ENCODE data around the gene SYT14. TPM values are rescaled to one million over a fixed set of nuclear protein-coding genes. Genes with fewer than 3 reads are reported as not detected.

Gene SYT14
- total RNA-seq = 0.65 and 1.8 TPM in 2 replicates

DNA sequence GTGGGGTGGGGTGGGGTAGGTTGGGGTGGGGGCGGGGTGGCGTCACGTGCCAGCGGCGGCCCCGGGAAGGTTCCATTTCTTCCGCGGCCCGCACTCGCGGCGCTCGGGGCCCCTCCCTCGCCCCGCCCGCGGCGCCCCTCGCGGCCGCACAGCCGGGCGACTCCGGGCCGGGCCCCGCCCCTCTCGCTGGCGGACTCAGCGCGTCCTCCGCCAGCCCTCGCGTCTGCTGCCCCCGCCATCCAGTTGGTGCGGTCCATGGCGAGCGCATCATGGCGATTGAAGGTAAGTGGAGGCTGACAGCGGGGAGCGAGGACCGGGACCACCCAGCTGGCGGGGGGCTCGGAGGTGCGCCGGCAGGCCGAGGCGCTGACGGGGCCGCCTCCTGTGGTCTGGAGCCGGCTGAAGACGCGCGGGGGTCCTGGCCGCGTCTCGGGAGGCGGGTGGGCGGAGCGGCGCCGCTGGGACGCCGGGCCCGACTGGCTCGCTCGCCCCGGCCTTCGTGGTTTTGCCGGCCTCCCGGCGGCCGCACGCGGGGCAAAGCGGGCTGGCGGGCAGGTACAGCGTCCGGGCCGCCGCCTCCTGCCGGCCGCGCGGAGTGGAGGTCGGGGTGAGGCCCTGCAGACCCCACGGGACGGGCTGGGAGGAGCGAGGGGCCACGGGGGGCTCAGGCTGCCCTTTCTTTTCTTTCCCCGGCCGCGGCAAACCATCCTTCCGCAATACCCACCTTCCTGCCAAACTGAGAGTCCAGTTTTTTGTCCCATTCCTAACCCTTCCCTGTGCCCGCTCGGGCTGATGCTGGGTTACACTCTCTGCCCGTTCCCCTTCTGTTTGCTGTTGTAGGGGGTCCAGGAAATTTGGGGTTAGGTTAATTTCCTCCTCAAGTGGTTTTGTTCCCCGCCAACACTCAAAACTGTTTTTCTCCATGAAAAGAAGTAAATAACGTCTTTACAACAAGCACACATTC lies at the start of gene SYT14:
SYT14 (plus strand) TSS at position 222 of the 964 bp plus-strand sequence; CDS start at position 270, 48 bp downstream.

Other genes with a start within 250 kb of the SYT14 start
- gene HSD11B1, start 233.4 kb upstream of the SYT14 start, total RNA-seq = 137 and 168 TPM in 2 replicates
- gene TRAF3IP3, start 182.2 kb upstream of the SYT14 start, total RNA-seq = under 0.01 and 0.28 TPM in 2 replicates
- gene C1orf74, start 153.7 kb upstream of the SYT14 start, total RNA-seq = 2.0 and 2.3 TPM in 2 replicates
- 0.09 and 0.14 TPM in 2 replicates for gene IRF6, start 132.1 kb upstream of the SYT14 start, total RNA-seq
- gene UTP25, start 110.2 kb upstream of the SYT14 start, total RNA-seq = 3.6 and 5.9 TPM in 2 replicates

Measured in smooth muscle cell of bladder (primary cell).